GM12892 (cell line): ENCODE results near the gene RNASE9. TPM values are rescaled to one million over a fixed set of nuclear protein-coding genes. Genes with fewer than 3 reads are reported as not detected.

Experiments used
- DNase-seq: peaks from one replicate; pipeline ENCODE4 v3.0.0; 2011; ENCODE audit not compliant: insufficient read length
- FAIRE-seq: peaks from 2 replicates; lab custom pipeline; 2011; peaks lifted over from hg19 to GRCh38; lab: Jason Lieb, UNC
- POLR2A ChIP-seq: IDR thresholded peaks from 2 replicates; pipeline ENCODE4 v1.6.1; 2011; ENCODE audit warnings: low read depth, low read length, control low read depth
- POLR2AphosphoS5 ChIP-seq: IDR thresholded peaks from 2 replicates; pipeline ENCODE4 v1.6.1; 2011; ENCODE audit warnings: low read depth, low read length, control low read depth
- TAF1 ChIP-seq: IDR thresholded peaks from 2 replicates; pipeline ENCODE4 v1.6.1; 2011; ENCODE audit warnings: low read depth, mild to moderate bottlenecking, control low read depth, low read length, borderline replicate concordance
- polyA plus RNA-seq: library from polyadenylated mRNA; unstranded; fragments of >200 nt; gene quantifications from one replicate; pipeline ENCODE4 v1.2.1, GENCODE V29; 2012; ENCODE audit warnings: missing spikeins, inconsistent platforms; ENCODE audit not compliant: missing spikeins

RNASE9 gene
- not detected for polyA plus RNA-seq

- DNase-seq (no peak), FAIRE-seq (no peak)
- no peak for TF ChIP-seq TAF1
- TF ChIP-seq POLR2AphosphoS5, result no peak
- TF ChIP-seq POLR2A, result no peak
Measured at GRCh38 chr14:20560961-20561360, at the start of gene RNASE9. Gene RNASE9 (minus strand): TSS chr14:20561047.

- TF ChIP-seq POLR2AphosphoS5 (no peak), TAF1 (no peak), POLR2A (no peak)
- FAIRE-seq (no peak), DNase-seq (no peak)
Measured at GRCh38 chr14:20610002-20610765, 49.3 kb upstream of the RNASE9 start.

- FAIRE-seq, result no peak
- DNase-seq, result no peak
- TF ChIP-seq POLR2A (no peak), POLR2AphosphoS5 (no peak), TAF1 (no peak)
Measured at GRCh38 chr14:20609215-20610001, 48.6 kb upstream of the RNASE9 start.

GRCh38 chr14:20608383-20609110, 47.7 kb upstream of the RNASE9 start:
- TF ChIP-seq POLR2A (no peak), TAF1 (no peak), POLR2AphosphoS5 (no peak)

GRCh38 chr14:20607617-20608016, 46.8 kb upstream of the RNASE9 start:
- no peak for TF ChIP-seq TAF1
- no peak for TF ChIP-seq POLR2A
- no peak for TF ChIP-seq POLR2AphosphoS5
- no peak for DNase-seq

More at GRCh38 chr14:20608383-20609110, 47.7 kb upstream of the RNASE9 start:
- no peak for FAIRE-seq
- DNase-seq, result no peak

GRCh38 chr14:20606902-20607242, 46.0 kb upstream of the RNASE9 start:
- FAIRE-seq (no peak), DNase-seq (no peak)
- TF ChIP-seq TAF1, result no peak

More at GRCh38 chr14:20607617-20608016, 46.8 kb upstream of the RNASE9 start:
- FAIRE-seq, result no peak

GRCh38 chr14:20606190-20606901, 45.5 kb upstream of the RNASE9 start:
- FAIRE-seq (no peak), DNase-seq (no peak)
- TF ChIP-seq POLR2AphosphoS5 (no peak), TAF1 (no peak), POLR2A (no peak)

- TF ChIP-seq TAF1 (no peak), POLR2A (no peak), POLR2AphosphoS5 (no peak)
- no peak for FAIRE-seq
- DNase-seq, result no peak
Measured at GRCh38 chr14:20603813-20604690, 43.2 kb upstream of the RNASE9 start.

- FAIRE-seq (no peak), DNase-seq (no peak)
- no peak for TF ChIP-seq POLR2A
- TF ChIP-seq TAF1, result no peak
- TF ChIP-seq POLR2AphosphoS5, result no peak
Measured at GRCh38 chr14:20602583-20602982, 41.7 kb upstream of the RNASE9 start.

GRCh38 chr14:20601522-20601921, 40.7 kb upstream of the RNASE9 start:
- FAIRE-seq, result no peak
- TF ChIP-seq POLR2A (no peak), TAF1 (no peak), POLR2AphosphoS5 (no peak)
- no peak for DNase-seq
